ENCODE results near the gene CFAP69. TPM values are rescaled to one million over a fixed set of nuclear protein-coding genes. Genes with fewer than 3 reads are reported as not detected.

The CFAP69 gene
- total and polyA plus RNA-seq, 2 of the 8 experiments (the other 6 are each of a cell fraction or from before 2014, with no cell fraction given), result 1.00 to 3.8 TPM

DNA sequence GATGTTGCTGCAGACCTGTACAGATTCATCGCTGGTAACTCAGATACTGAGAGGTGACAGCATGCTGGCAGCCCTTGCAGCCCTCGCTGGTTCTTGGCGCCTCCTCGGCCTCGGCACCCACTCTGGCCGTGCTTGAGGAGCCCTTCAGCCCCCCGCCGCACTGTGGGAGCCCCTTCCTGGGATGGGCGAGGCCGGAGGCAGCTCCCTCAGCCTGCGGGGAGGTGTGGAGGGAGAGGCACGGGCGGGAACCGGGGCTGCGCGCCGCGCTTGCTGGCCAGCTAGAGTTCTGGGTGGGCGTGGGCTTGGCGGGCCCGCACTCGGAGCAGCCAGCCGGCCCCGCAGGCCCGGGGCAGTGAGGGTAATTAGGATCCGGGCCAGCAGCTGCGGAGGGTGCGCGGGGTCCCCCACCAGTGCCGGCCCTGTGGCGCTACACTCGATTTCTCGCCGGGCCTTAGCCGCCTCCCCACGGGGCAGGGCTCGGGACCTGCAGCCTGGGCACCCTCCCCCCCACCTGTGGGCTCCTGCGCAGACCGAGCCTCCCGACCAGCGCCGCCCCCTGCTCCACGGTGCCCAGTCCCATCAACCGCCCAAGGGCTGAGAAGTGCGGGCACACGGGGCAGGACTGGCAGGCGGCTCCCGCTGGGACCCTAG, 89.3 kb downstream of the CFAP69 start:
- CTCF ChIA-PET (ENCODE audit: partially characterized antibody), result interaction anchor here (0.8 to 2.3 kb wide), 4 partner anchors 12 to 74 kb away, joined by 3 to 7 read pairs (median 6); partner anchors contain the start of genes FAM237B and GTPBP10
- Histone ChIP-seq H2BK120ac (replicated peaks; ENCODE audit: low read depth, low read length) (no peak overlapping the region), H3K4ac (replicated peaks; ENCODE audit: insufficient read length, low read depth, low read length) (no peak overlapping the region), H4K91ac (replicated peaks; ENCODE audit: insufficient read length, low read length) (no peak overlapping the region), H3K4me3 (ENCODE audit: extremely low read depth in 1 of 4, insufficient read depth in 2 of 4, low read depth in 3 of 4, low read length in 4 of 4) (no peak overlapping the region), H3K4me2 (ENCODE audit: insufficient read depth in 1 of 2, low read depth in 2 of 2, low read length in 2 of 2) (no peak overlapping the region), H3K27me3 (replicated peaks in 1 of 4; ENCODE audit: control insufficient read depth in 3 of 4, extremely low read depth in 1 of 4, insufficient read depth in 3 of 4, low read length in 3 of 4) (no peaks in the 10 kb centered on the region), H3K14ac (ENCODE audit: insufficient read length) (no peak overlapping the region), H4K20me1 (replicated peaks in 1 of 2; ENCODE audit: control insufficient read depth in 1 of 2, insufficient read depth in 2 of 2, low read length in 2 of 2) (no peaks in the 10 kb centered on the region), H3K9me3 (ENCODE audit: insufficient read depth in 2 of 2, low read depth in 1 of 2, low read length in 1 of 2) (peaks cover 0 to 4% of the 10 kb centered on the region in 2 experiments; a peak in 1 of 4 replicates), H3K56ac (replicated peaks; ENCODE audit: insufficient read length, low read depth, low read length) (no peak overlapping the region), H3K79me1 (ENCODE audit: low read depth, low read length) (no peaks in the 10 kb centered on the region), H3K23ac (ENCODE audit: insufficient read length) (no peak overlapping the region), H4K5ac (ENCODE audit: insufficient read length, low read depth, low read length) (no peak overlapping the region), H2BK12ac (ENCODE audit: low read depth, low read length) (no peak overlapping the region), H2AFZ (ENCODE audit: low read length) (no peak overlapping the region), H2BK15ac (ENCODE audit: low read length) (no peak overlapping the region), H2AK5ac (ENCODE audit: low read depth, low read length) (no peak overlapping the region), H3K9ac (replicated peaks in 1 of 4; ENCODE audit: extremely low read depth in 1 of 4, low read depth in 3 of 4, low read length in 3 of 4) (no peak overlapping the region), H2BK20ac (ENCODE audit: low read length) (no peak overlapping the region), H3K23me2 (ENCODE audit: low read depth, low read length) (no peaks in the 10 kb centered on the region), H3K27ac (ENCODE audit: low read depth, low read length) (no peak overlapping the region), H2BK5ac (ENCODE audit: low read depth, low read length) (no peak overlapping the region), H3K79me2 (ENCODE audit: control insufficient read depth in 1 of 2, insufficient read depth in 2 of 2, low read length in 2 of 2) (no peaks in the 10 kb centered on the region), H3K4me1 (replicated peaks in 1 of 4; ENCODE audit: control insufficient read depth in 3 of 4, insufficient read depth in 4 of 4, low read length in 3 of 4) (no peaks in the 10 kb centered on the region), H3K36me3 (ENCODE audit: control insufficient read depth in 2 of 4, insufficient read depth in 4 of 4, low read length in 3 of 4) (no peaks in the 10 kb centered on the region), H4K8ac (ENCODE audit: extremely low read depth, insufficient read depth, low read length) (no peak overlapping the region; the same call in 1 of the 2 replicates), H3K18ac (ENCODE audit: extremely low read depth, low read length) (no peak overlapping the region)
- FAIRE-seq (no peak), DNase-seq (ENCODE audit: low read depth in 1 of 2, low spot score in 2 of 2) (no peak)
- TF ChIP-seq HDAC2 (IDR thresholded peaks at IDR 0.05; ENCODE audit: borderline replicate concordance in 1 of 2, low read depth in 2 of 2, low read length in 2 of 2) (no peak), EP300 (IDR thresholded peaks at IDR 0.05; ENCODE audit: borderline replicate concordance in 1 of 2, low read depth in 2 of 2, low read length in 2 of 2) (no peak), ZNF274 (IDR thresholded peaks at IDR 0.05; ENCODE audit: borderline replicate concordance, extremely low read depth, low read length) (no peak), FOSL1 (IDR thresholded peaks at IDR 0.05; ENCODE audit: insufficient read depth, low read depth, low read length) (no peak), TAF1 (IDR thresholded peaks at IDR 0.05; ENCODE audit: low read depth, low read length) (no peak), POU5F1 (IDR thresholded peaks at IDR 0.05; ENCODE audit: low read depth, low read length) (no peak)
- POLR2A ChIA-PET (ENCODE audit: partially characterized antibody), result no interaction called here
- 96% methylated on average over 34 of the region's 48 CpGs; no CpG with 5 or more reads in 1 of the 2 experiments for WGBS, 2 experiments (ENCODE audit: extremely low coverage in 1 of 2, insufficient coverage in 1 of 2, insufficient read length in 1 of 2, insufficient replicate concordance in 2 of 2, low coverage in 1 of 2, low lambda C conversion rate in 2 of 2, missing lambda C conversion rate in 1 of 2)
